ENCODE measurements around the gene GTPBP4. TPM values are rescaled to one million over a fixed set of nuclear protein-coding genes. Genes with fewer than 3 reads are reported as not detected.

The GTPBP4 gene
- total and polyA plus RNA-seq, 2 of the 8 experiments (the other 6 are each of a cell fraction or from before 2014, with no cell fraction given) = 16.9 to 98.1 TPM

DNA sequence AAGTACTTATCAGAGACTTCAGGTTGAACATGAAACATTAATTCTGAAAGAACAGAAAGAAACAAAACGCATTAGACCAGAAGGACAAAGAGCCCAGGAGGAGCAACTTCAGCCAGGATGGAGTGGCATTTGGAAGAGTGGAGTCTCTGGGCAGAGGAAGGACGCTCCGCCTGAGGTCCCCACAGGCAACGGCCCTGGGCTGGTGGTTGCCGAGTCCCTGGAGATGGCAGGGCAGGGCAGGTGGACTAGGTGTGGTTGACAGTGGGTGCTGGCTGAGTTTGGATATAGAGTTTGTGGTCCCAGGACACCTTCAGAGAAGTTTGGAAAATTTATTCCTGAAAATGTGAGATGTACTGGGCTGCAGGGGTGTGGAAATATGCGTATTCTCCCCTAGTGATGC is 29.4 kb upstream of the GTPBP4 start:
- Histone ChIP-seq H3K18ac (ENCODE audit: extremely low read depth, low read length) (no peak overlapping the region), H2BK15ac (ENCODE audit: low read length) (no peak overlapping the region), H3K27ac (ENCODE audit: low read depth, low read length) (no peak overlapping the region), H3K4me1 (replicated peaks in 1 of 4; ENCODE audit: control insufficient read depth in 3 of 4, insufficient read depth in 4 of 4, low read length in 3 of 4) (no peaks in the 10 kb centered on the region; a peak in 2 of 7 replicates), H4K20me1 (replicated peaks in 1 of 2; ENCODE audit: control insufficient read depth in 1 of 2, insufficient read depth in 2 of 2, low read length in 2 of 2) (no peaks in the 10 kb centered on the region), H4K91ac (replicated peaks; ENCODE audit: insufficient read length, low read length) (no peak overlapping the region), H3K36me3 (ENCODE audit: control insufficient read depth in 2 of 4, insufficient read depth in 4 of 4, low read length in 3 of 4) (no peaks in the 10 kb centered on the region), H3K4ac (replicated peaks; ENCODE audit: insufficient read length, low read depth, low read length) (no peak overlapping the region), H2AK5ac (ENCODE audit: low read depth, low read length) (no peak overlapping the region), H3K23me2 (ENCODE audit: low read depth, low read length) (no peaks in the 10 kb centered on the region; the same call in 1 of the 2 replicates), H3K27me3 (replicated peaks in 1 of 4; ENCODE audit: control insufficient read depth in 3 of 4, extremely low read depth in 1 of 4, insufficient read depth in 3 of 4, low read length in 3 of 4) (no peaks in the 10 kb centered on the region), H3K9me3 (ENCODE audit: insufficient read depth in 2 of 2, low read depth in 1 of 2, low read length in 1 of 2) (peaks cover 0 to 2% of the 10 kb centered on the region in 2 experiments; a peak in 1 of 4 replicates), H2BK5ac (ENCODE audit: low read depth, low read length) (no peak overlapping the region), H3K4me3 (ENCODE audit: extremely low read depth in 1 of 4, insufficient read depth in 2 of 4, low read depth in 3 of 4, low read length in 4 of 4) (no peak overlapping the region), H3K79me1 (ENCODE audit: low read depth, low read length) (no peaks in the 10 kb centered on the region), H3K4me2 (ENCODE audit: insufficient read depth in 1 of 2, low read depth in 2 of 2, low read length in 2 of 2) (no peak overlapping the region), H2BK120ac (replicated peaks; ENCODE audit: low read depth, low read length) (no peak overlapping the region), H4K5ac (ENCODE audit: insufficient read length, low read depth, low read length) (no peak overlapping the region), H3K79me2 (ENCODE audit: control insufficient read depth in 1 of 2, insufficient read depth in 2 of 2, low read length in 2 of 2) (no peaks in the 10 kb centered on the region), H2BK12ac (ENCODE audit: low read depth, low read length) (0 out of 2 replicates have a peak overlapping the region, but pooled peaks have one; percentile 60), H4K8ac (ENCODE audit: extremely low read depth, insufficient read depth, low read length) (no peak overlapping the region), H3K23ac (ENCODE audit: insufficient read length) (no peak overlapping the region), H2BK20ac (ENCODE audit: low read length) (0 out of 2 replicates have a peak overlapping the region, but pooled peaks have one; percentile 80), H3K14ac (ENCODE audit: insufficient read length) (no peak overlapping the region), H2AFZ (ENCODE audit: low read length) (no peak overlapping the region), H3K56ac (replicated peaks; ENCODE audit: insufficient read length, low read depth, low read length) (no peak overlapping the region), H3K9ac (replicated peaks in 1 of 4; ENCODE audit: extremely low read depth in 1 of 4, low read depth in 3 of 4, low read length in 3 of 4) (no peak overlapping the region)
- FAIRE-seq (no peak), DNase-seq (ENCODE audit: low read depth in 1 of 2, low spot score in 2 of 2) (no peak)
- ChIA-PET CTCF (ENCODE audit: partially characterized antibody) (no interaction called here), POLR2A (ENCODE audit: partially characterized antibody) (no interaction called here)
- WGBS, 2 experiments (ENCODE audit: extremely low coverage in 1 of 2, insufficient coverage in 1 of 2, insufficient read length in 1 of 2, insufficient replicate concordance in 2 of 2, low coverage in 1 of 2, low lambda C conversion rate in 2 of 2, missing lambda C conversion rate in 1 of 2) = 95% methylated on average over 6 of the region's 6 CpGs; no CpG with 5 or more reads in 1 of the 2 experiments
- no peak for TF ChIP-seq SIRT6 (IDR thresholded peaks at IDR 0.05; ENCODE audit: low read length)
- no peak for TF ChIP-seq HDAC2 (IDR thresholded peaks at IDR 0.05; ENCODE audit: borderline replicate concordance in 1 of 2, low read depth in 2 of 2, low read length in 2 of 2)
- no peak for TF ChIP-seq SP2 (IDR thresholded peaks at IDR 0.05; ENCODE audit: low read length)
- no peak for TF ChIP-seq RXRA (IDR thresholded peaks at IDR 0.05; ENCODE audit: insufficient read depth, low read depth, low read length)
- TF ChIP-seq RBBP5 (IDR thresholded peaks at IDR 0.05; ENCODE audit: borderline replicate concordance, low read depth, low read length) = no peak
- no peak for TF ChIP-seq TAF1 (IDR thresholded peaks at IDR 0.05; ENCODE audit: low read depth, low read length)
- no peak for TF ChIP-seq ASH2L (IDR thresholded peaks at IDR 0.05; ENCODE audit: low read length)
- no peak for TF ChIP-seq GABPA (IDR thresholded peaks at IDR 0.05; ENCODE audit: borderline replicate concordance, insufficient read depth, low read length)

Measured in H1 (cell line).